IMR-90 (cell line): Measurements from ENCODE around the gene CFL2. TPM values are rescaled to one million over a fixed set of nuclear protein-coding genes. Genes with fewer than 3 reads are reported as not detected.
A peak's percentile ranks its signal among the peaks of the same experiment; 100 is the strongest.

Experiments
- ATAC-seq: fragments of 200-7000 bp; cut with Tn5 transposase; 2 replicates; pipeline ENCODE4 v1.9.1; 2020; ENCODE audit warnings: low read depth, mild to moderate bottlenecking, moderate library complexity
- BruUV-seq: library from RNA; stranded (reverse); fragments of 400-500 nt; replicated peaks from 2 replicates; lab custom pipeline; 2021; lab: Mats Ljungman, UMichigan
- CTCF ChIA-PET: fragments of 300-600 bp; formaldehyde crosslinking; extraction: SDS; loops from one replicate; lab custom pipeline; 2021; ENCODE audit warnings: antibody characterized with exemption; lab: Yijun Ruan, JAX
- POLR2A ChIA-PET: fragments of 300-600 bp; sonication (Branson Sonifier 250); formaldehyde crosslinking; loops from one replicate; lab custom pipeline; 2022; ENCODE audit warnings: antibody characterized with exemption; ENCODE audit not compliant: unreplicated experiment; lab: Charles Lee
- DNase-seq: peaks from one replicate; pipeline ENCODE4 v3.0.0; 2013
- H2AFZ ChIP-seq: replicated peaks from 2 replicates; pipeline ENCODE3; 2013; ENCODE audit warnings: low read length, mild to moderate bottlenecking; ENCODE audit not compliant: poor library complexity
- H2AK5ac ChIP-seq: 2 replicates; pipeline ENCODE4 v1.6.1; 2013; ENCODE audit warnings: low read depth, low read length, inconsistent platforms
- H2AK9ac ChIP-seq: replicated peaks from 2 replicates; pipeline ENCODE3; 2013; ENCODE audit warnings: mild to moderate bottlenecking, low read depth, low read length, moderate library complexity; ENCODE audit not compliant: poor library complexity
- H2BK120ac ChIP-seq: 2 replicates; pipeline ENCODE4 v1.6.1; 2013; ENCODE audit warnings: low read depth, low read length, inconsistent platforms
- H2BK15ac ChIP-seq: 3 replicates; pipeline ENCODE4 v1.6.1; 2013; ENCODE audit warnings: low read depth, low read length, inconsistent platforms
- H2BK20ac ChIP-seq: 2 replicates; pipeline ENCODE4 v1.6.1; 2013; ENCODE audit warnings: low read depth, mild to moderate bottlenecking, inconsistent platforms, low read length, moderate library complexity
- H2BK5ac ChIP-seq: 2 replicates; pipeline ENCODE4 v1.6.1; 2013; ENCODE audit warnings: mild to moderate bottlenecking, low read depth, low read length, inconsistent platforms; ENCODE audit not compliant: poor library complexity, severe bottlenecking
- H3K14ac ChIP-seq: replicated peaks from 2 replicates; pipeline ENCODE4 v1.6.1; 2013; ENCODE audit warnings: low read depth, low read length, inconsistent platforms
- H3K18ac ChIP-seq: 2 replicates; pipeline ENCODE4 v1.6.1; 2013; ENCODE audit warnings: low read depth, low read length, control low read depth
- H3K23ac ChIP-seq: 2 replicates; pipeline ENCODE4 v1.6.1; 2013; ENCODE audit warnings: low read depth, low read length, inconsistent platforms
- H3K27ac ChIP-seq: 2 replicates; pipeline ENCODE4 v1.5.1; 2013; ENCODE audit warnings: mild to moderate bottlenecking, control low read depth, low read length; ENCODE audit not compliant: insufficient read depth
- H3K27me3 ChIP-seq: 2 replicates; pipeline ENCODE4 v1.6.1; 2013; ENCODE audit warnings: low read length; ENCODE audit not compliant: control insufficient read depth, insufficient read depth
- H3K36me3 ChIP-seq: 2 replicates; pipeline ENCODE4 v1.6.1; 2013; ENCODE audit warnings: low read length, mixed read lengths; ENCODE audit not compliant: control insufficient read depth, insufficient read depth
- H3K4ac ChIP-seq: 2 replicates; pipeline ENCODE4 v1.6.1; 2013; ENCODE audit warnings: low read depth, low read length, inconsistent platforms
- H3K4me1 ChIP-seq: 2 replicates; pipeline ENCODE4 v1.6.1; 2013; ENCODE audit warnings: low read length, mixed read lengths; ENCODE audit not compliant: control insufficient read depth, insufficient read depth
- H3K4me2 ChIP-seq: 2 replicates; pipeline ENCODE4 v1.6.1; 2013; ENCODE audit warnings: low read depth, mild to moderate bottlenecking, control low read depth, low read length, moderate library complexity
- H3K4me3 ChIP-seq: 2 replicates; pipeline ENCODE4 v1.5.1; 2013; ENCODE audit warnings: low read depth, mild to moderate bottlenecking, control low read depth, low read length, moderate library complexity; ENCODE audit not compliant: insufficient read depth
- H3K56ac ChIP-seq: 2 replicates; pipeline ENCODE4 v1.6.1; 2013; ENCODE audit warnings: low read length, inconsistent platforms; ENCODE audit not compliant: insufficient read depth; ENCODE audit errors: extremely low read depth
- H3K79me1 ChIP-seq, 2 experiments: 2 replicates each; pipeline ENCODE4 v1.6.1; 2013; ENCODE audit warnings: low read length in 2 of 2, inconsistent platforms in 1 of 2, low read depth in 1 of 2
- H3K9ac ChIP-seq: 2 replicates; pipeline ENCODE4 v1.6.1; 2013; ENCODE audit warnings: low read depth, low read length, control low read depth
- H3K9me1 ChIP-seq: 2 replicates; pipeline ENCODE4 v1.6.1; 2013; ENCODE audit warnings: low read length, inconsistent platforms; ENCODE audit not compliant: insufficient read depth
- H3K9me3 ChIP-seq: 2 replicates; pipeline ENCODE4 v1.6.1; 2013; ENCODE audit warnings: low read length; ENCODE audit not compliant: control insufficient read depth, insufficient read depth
- H4K20me1 ChIP-seq: 2 replicates; pipeline ENCODE4 v1.6.1; 2013; ENCODE audit warnings: low read length, inconsistent platforms; ENCODE audit not compliant: insufficient read depth
- H4K5ac ChIP-seq: 2 replicates; pipeline ENCODE4 v1.6.1; 2013; ENCODE audit warnings: mild to moderate bottlenecking, low read depth, low read length, control low read depth
- H4K8ac ChIP-seq, 2 experiments: 2 replicates each; pipeline ENCODE4 v1.6.1; 2013; ENCODE audit warnings: low read depth in 2 of 2, low read length in 2 of 2, control low read depth in 1 of 2, inconsistent platforms in 1 of 2
- H4K91ac ChIP-seq: 2 replicates; pipeline ENCODE4 v1.6.1; 2013; ENCODE audit warnings: low read depth, low read length, inconsistent platforms; ENCODE audit not compliant: insufficient read depth
- BHLHE40 ChIP-seq: fragments of 150-350 bp; IDR thresholded peaks from 2 replicates; pipeline ENCODE4 v1.6.1; 2016; ENCODE audit warnings: mild to moderate bottlenecking, low read depth, low read length
- CEBPB ChIP-seq: IDR thresholded peaks from 2 replicates; pipeline ENCODE4 v1.6.1; 2012; ENCODE audit warnings: low read depth, low read length, improper control_type of control experiment
- POLR2A ChIP-seq: IDR thresholded peaks from 2 replicates; pipeline ENCODE4 v1.6.1; 2012; ENCODE audit warnings: mild to moderate bottlenecking, low read depth, low read length
- RCOR1 ChIP-seq: IDR thresholded peaks from 2 replicates; pipeline ENCODE4 v1.6.1; 2012; ENCODE audit warnings: mild to moderate bottlenecking, low read length, improper control_type of control experiment; ENCODE audit not compliant: insufficient replicate concordance
- USF2 ChIP-seq: fragments of 150-350 bp; IDR thresholded peaks from 2 replicates; pipeline ENCODE4 v1.6.1; 2017; ENCODE audit warnings: mild to moderate bottlenecking, antibody characterized with exemption, low read length, low read depth
- WGBS, 2 experiments: methylation state at CpG; one replicate each; pipeline versions ENCODE4 v1.1.5 to v1.1.7; 2013; ENCODE audit warnings: missing lambda C conversion rate in 2 of 2; ENCODE audit not compliant: insufficient read length in 1 of 2; ENCODE audit errors: extremely low coverage in 2 of 2; 5-methylcytosine and 5-hydroxymethylcytosine counted together
- dilution Hi-C: fragments of 300-500 bp; cut with HindIII; formaldehyde crosslinking; loops from one replicate; pipeline ENCODE4 v1.14.3; 2018; ENCODE audit warnings: low sequenced_read_pairs; ENCODE audit not compliant: unreplicated experiment
- in situ Hi-C: fragments of 300-500 bp; cut with MboI; formaldehyde crosslinking; loops from 3 replicates; pipeline ENCODE4 v1.14.3; 2019; ENCODE audit warnings: low sequenced_read_pairs, inconsistent platforms, mixed read lengths
- intact Hi-C: fragments of 100-400 bp; cut with micrococcal nuclease; formaldehyde crosslinking; loops from 2 replicates; pipeline ENCODE4 v1.10.0; 2022
- polyA plus RNA-seq, 3 experiments: library from polyadenylated mRNA; depleted of rRNA; stranded (reverse); fragments of >200 nt; gene quantifications; 2 replicates each; pipeline ENCODE4 v1.2.3, GENCODE V29; 2012; ENCODE audit warnings: low replicate concordance in 1 of 3
- total RNA-seq: library from RNA; depleted of rRNA; stranded (reverse); fragments of >200 nt; gene quantifications from 2 replicates; pipeline ENCODE4 v1.2.3, GENCODE V29; 2012

Gene CFL2
- total and polyA plus RNA-seq, 2 of the 4 experiments (the other 2 are of a cell fraction): 106 to 151 TPM

DNA sequence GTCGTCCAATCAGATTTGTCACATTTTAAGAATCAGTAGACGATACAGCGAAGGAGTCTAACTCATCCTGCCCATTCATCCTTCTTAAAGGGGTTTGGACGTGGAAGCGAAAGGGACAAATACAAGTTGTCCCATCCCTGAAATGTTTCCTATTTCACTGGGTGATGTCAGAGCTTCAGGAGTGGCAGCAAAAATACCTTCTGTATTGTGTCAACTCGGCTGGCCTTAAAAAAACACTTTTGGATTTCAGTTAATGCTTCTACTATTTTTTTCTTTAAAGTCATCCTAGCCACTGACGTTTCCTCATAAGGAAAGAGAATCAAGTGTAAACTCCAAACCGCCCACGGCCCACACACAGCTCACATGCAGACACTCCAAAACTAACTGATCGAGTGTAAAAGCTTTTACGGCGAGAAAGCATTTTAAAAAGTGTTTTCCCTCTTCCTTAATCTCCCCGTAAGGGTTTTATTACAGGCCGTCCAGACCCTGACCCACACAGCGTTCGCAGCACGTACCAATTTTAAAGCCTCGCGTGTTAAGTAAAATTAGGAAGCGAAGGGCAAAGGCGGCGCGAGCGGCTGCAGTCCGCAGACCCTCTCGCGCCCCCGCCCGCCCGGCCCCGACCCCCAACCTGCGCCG lies 593 bp downstream of the CFL2 start:
- no TSS peak for BruUV-seq
- Histone ChIP-seq H4K20me1 (0 out of 2 replicates have a peak, but pooled peaks cover 7% of the 10 kb centered on the region), H3K4me3 (peak overlapping the region; percentile 77), H3K9ac (peak overlapping the region; percentile 100), H3K14ac (peak overlapping the region; percentile 98), H4K91ac (peak overlapping the region; percentile 84), H3K9me1 (peaks cover 3% of the 10 kb centered on the region), H3K56ac (peak overlapping the region; percentile 98), H3K18ac (peak overlapping the region; percentile 88), H2AFZ (peak overlapping the region; percentile 91), H3K27ac (peak overlapping the region; percentile 97), H2BK15ac (peak overlapping the region; percentile 66), H2AK5ac (peak overlapping the region; percentile 90), H3K4ac (peak overlapping the region; percentile 88), H3K4me1 (peaks cover 6% of the 10 kb centered on the region), H3K79me1 (peaks cover 9 to 27% of the 10 kb centered on the region in 2 experiments), H4K5ac (peak overlapping the region; percentile 83), H2BK120ac (peak overlapping the region; percentile 88), H2BK20ac (peak overlapping the region; percentile 31; the same call in 1 of the 2 replicates), H2AK9ac (peak overlapping the region; percentile 86), H3K27me3 (no peaks in the 10 kb centered on the region), H2BK5ac (peak overlapping the region; percentile 95), H3K36me3 (peaks cover 7% of the 10 kb centered on the region), H3K23ac (peak overlapping the region; percentile 98), H4K8ac (peak overlapping the region; percentile 18 to 93), H3K4me2 (peak overlapping the region; percentile 97), H3K9me3 (no peaks in the 10 kb centered on the region)
- DNase-seq: peak; percentile 84
- CTCF ChIA-PET: interaction anchor here (1.0 kb wide), 1 partner anchor 9 kb away, joined by 3 read pairs; no protein-coding TSS in a partner anchor
- dilution Hi-C loops: no loop called here
- intact Hi-C loops: no loop called here
- 0% methylated on average over 2 of the region's 33 CpGs; no CpG with 5 or more reads in 1 of the 2 experiments for WGBS, 2 experiments
- TF ChIP-seq USF2 (no peak), POLR2A (peak; percentile 64), RCOR1 (no peak), CEBPB (peak; percentile 65), BHLHE40 (peak; percentile 58; the same call in 1 of the 2 replicates)
- in situ Hi-C loops: no loop called here
- peak; percentile 22 for ATAC-seq
- POLR2A ChIA-PET: interaction anchor here (0.5 to 0.8 kb wide), 2 partner anchors 14 to 44 kb away, joined by 3 to 4 read pairs; no protein-coding TSS in a partner anchor
